ENCODE data around the gene PCSK4. TPM values are rescaled to one million over a fixed set of nuclear protein-coding genes. Genes with fewer than 3 reads are reported as not detected.
A peak's percentile ranks its signal among the peaks of the same experiment; 100 is the strongest.
"Not testable (repeated sequence)": the region's sequence is repeated elsewhere in the genome, so short reads cannot be mapped to it uniquely, and the experiment has no call there.

The PCSK4 gene
- total RNA-seq, 1 experiment from 2014 or later: 3.4 TPM

- Mint-ChIP-seq H3K27ac (ENCODE audit: low read depth, unreplicated experiment) (no peak overlapping the region), H3K4me1 (ENCODE audit: insufficient read depth, unreplicated experiment) (peaks cover 6% of the 10 kb centered on the region), H3K27me3 (ENCODE audit: insufficient read depth, unreplicated experiment) (no peaks in the 10 kb centered on the region), H3K4me3 (ENCODE audit: unreplicated experiment) (no peak overlapping the region), H3K9me3 (ENCODE audit: unreplicated experiment) (no peaks in the 10 kb centered on the region), H3K36me3 (ENCODE audit: insufficient read depth, unreplicated experiment) (peaks cover 10% of the 10 kb centered on the region)
- no peak for DNase-seq (ENCODE audit: unreplicated experiment)
- intact Hi-C loops (cut with micrococcal nuclease): no loop called here
- BruUV-seq (replicated peaks): no TSS peak
- TF ChIP-seq, protein P1, sequence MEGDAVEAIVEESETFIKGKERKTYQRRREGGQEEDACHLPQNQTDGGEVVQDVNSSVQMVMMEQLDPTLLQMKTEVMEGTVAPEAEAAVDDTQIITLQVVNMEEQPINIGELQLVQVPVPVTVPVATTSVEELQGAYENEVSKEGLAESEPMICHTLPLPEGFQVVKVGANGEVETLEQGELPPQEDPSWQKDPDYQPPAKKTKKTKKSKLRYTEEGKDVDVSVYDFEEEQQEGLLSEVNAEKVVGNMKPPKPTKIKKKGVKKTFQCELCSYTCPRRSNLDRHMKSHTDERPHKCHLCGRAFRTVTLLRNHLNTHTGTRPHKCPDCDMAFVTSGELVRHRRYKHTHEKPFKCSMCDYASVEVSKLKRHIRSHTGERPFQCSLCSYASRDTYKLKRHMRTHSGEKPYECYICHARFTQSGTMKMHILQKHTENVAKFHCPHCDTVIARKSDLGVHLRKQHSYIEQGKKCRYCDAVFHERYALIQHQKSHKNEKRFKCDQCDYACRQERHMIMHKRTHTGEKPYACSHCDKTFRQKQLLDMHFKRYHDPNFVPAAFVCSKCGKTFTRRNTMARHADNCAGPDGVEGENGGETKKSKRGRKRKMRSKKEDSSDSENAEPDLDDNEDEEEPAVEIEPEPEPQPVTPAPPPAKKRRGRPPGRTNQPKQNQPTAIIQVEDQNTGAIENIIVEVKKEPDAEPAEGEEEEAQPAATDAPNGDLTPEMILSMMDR (IDR thresholded peaks at IDR 0.05; ENCODE audit: unreplicated experiment): no peak
- POLR2A ChIA-PET: no interaction called here
- CTCF ChIA-PET: interaction anchor here (0.5 kb wide), 1 partner anchor 17 kb away, joined by 3 read pairs; no protein-coding TSS in a partner anchor
These were observed 7.6 kb downstream of the PCSK4 start for GRCh38 chr19:1482361-1483130.

DNA sequence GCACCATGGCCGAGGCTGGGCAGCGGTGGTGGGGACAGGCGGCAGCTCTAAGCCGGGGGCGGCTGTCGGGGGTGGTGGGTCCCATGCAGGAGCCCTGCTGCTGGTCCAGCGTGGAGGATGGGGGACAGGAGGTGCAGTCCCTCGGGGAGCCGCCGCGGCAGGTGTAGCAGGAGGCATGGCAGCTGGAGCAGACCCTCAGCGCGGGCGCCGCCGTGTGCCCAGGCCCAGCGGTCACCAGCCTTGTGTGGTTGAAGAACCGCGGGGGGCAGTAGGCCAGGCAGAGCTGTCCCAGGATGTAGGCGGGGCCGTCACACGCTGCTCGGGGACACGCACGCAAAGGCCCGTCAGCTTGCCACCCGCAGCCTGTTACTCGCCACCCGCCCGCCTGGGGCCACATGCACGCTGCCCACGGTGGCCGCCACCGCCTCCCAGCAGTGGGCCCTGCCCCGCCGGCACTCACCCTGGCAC, 8.2 kb downstream of the PCSK4 start:
- DNase-seq (ENCODE audit: unreplicated experiment): no peak
- BruUV-seq (replicated peaks): no TSS peak

GRCh38 chr19:1481224-1481892, 8.8 kb downstream of the PCSK4 start:
- TF ChIP-seq, protein P1 (IDR thresholded peaks at IDR 0.05; ENCODE audit: unreplicated experiment): no peak
- no TSS peak for BruUV-seq (replicated peaks)
- H3K36me3 Mint-ChIP-seq (ENCODE audit: insufficient read depth, unreplicated experiment): peaks cover 21% of the 10 kb centered on the region

More for the DNA sequence above, 8.2 kb downstream of the PCSK4 start:
- no peaks in the 10 kb centered on the region for H3K9me3 Mint-ChIP-seq (ENCODE audit: unreplicated experiment)
- ChIA-PET CTCF (interaction anchor here (0.5 kb wide), 1 partner anchor 17 kb away, joined by 3 read pairs; no protein-coding TSS in a partner anchor), POLR2A (no interaction called here)
- no peak overlapping the region for H3K27ac Mint-ChIP-seq (ENCODE audit: low read depth, unreplicated experiment)
- H3K27me3 Mint-ChIP-seq (ENCODE audit: insufficient read depth, unreplicated experiment): no peaks in the 10 kb centered on the region
- no peak overlapping the region for H3K4me3 Mint-ChIP-seq (ENCODE audit: unreplicated experiment)
- H3K36me3 Mint-ChIP-seq (ENCODE audit: insufficient read depth, unreplicated experiment): peaks cover 16% of the 10 kb centered on the region
- peaks cover 10% of the 10 kb centered on the region for H3K4me1 Mint-ChIP-seq (ENCODE audit: insufficient read depth, unreplicated experiment)
- intact Hi-C loops (cut with micrococcal nuclease): no loop called here
- TF ChIP-seq, protein P1 (IDR thresholded peaks at IDR 0.05; ENCODE audit: unreplicated experiment): no peak

DNA sequence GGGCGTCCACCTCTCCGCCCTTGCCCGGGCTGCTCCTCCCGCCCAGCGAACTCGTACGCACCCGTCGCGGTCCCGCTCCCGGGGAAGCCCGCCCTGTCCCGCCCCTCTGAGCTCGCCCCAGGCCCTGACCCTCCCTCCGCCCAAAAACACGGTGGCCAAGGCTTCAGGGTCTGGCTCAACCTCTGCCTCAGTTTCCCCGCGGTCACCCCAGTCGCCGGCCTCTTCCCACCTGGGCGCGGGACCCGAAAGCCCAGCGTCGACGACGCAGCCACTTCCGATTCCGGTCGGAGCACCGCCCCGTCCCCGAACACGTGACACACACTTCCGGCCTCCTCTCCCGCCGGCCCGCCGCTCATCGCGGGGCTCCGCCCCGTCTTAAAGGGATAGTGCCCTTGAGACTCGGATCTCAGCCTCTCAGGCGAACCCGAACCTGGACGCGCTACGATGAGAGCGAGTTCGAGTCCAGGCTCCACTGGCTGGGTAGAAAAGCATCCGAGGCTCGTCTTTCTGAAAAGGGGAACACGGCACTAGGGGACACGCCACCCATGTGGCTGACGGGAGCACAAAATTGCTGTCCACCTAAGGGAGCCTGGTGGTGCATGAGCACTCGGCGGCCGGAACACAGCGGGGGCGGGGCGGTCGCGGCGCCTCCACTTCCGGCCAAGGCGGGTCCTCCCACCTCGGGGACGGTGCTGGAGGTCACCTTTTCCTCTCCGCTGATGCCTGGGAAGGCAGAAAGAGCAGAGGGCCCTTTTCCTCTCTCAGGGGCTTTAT, 11.0 kb downstream of the PCSK4 start, which contains the start of gene C19orf25:
TSS of gene C19orf25 (minus strand) at position 282 of the 774 bp plus-strand sequence. CDS start 312 bp downstream, outside the sequence.
- peaks cover 10% of the 10 kb centered on the region for H3K4me1 Mint-ChIP-seq (ENCODE audit: insufficient read depth, unreplicated experiment)
- peak within 1 kb of the TSS; percentile 95 for H3K4me3 Mint-ChIP-seq (ENCODE audit: unreplicated experiment)
- H3K9me3 Mint-ChIP-seq (ENCODE audit: unreplicated experiment): no peaks in the 10 kb centered on the region
- intact Hi-C loops (cut with micrococcal nuclease): no loop called here
- POLR2A ChIA-PET: interaction anchor here (0.6 to 1.7 kb wide), 4 partner anchors 12 to 74 kb away, joined by 3 to 5 read pairs (median 3); partner anchors contain the start of gene REEP6
- BruUV-seq (replicated peaks): no TSS peak
- peak within 1 kb of the TSS; percentile 99 for H3K27ac Mint-ChIP-seq (ENCODE audit: low read depth, unreplicated experiment)
- H3K36me3 Mint-ChIP-seq (ENCODE audit: insufficient read depth, unreplicated experiment): peaks cover 34% of the 10 kb centered on the region
- H3K27me3 Mint-ChIP-seq (ENCODE audit: insufficient read depth, unreplicated experiment): no peaks in the 10 kb centered on the region
- CTCF ChIA-PET: no interaction called here
- TF ChIP-seq, protein P1 (IDR thresholded peaks at IDR 0.05; ENCODE audit: unreplicated experiment): no peak
- DNase-seq (ENCODE audit: unreplicated experiment): peak; percentile 96

More at GRCh38 chr19:1481224-1481892, 8.8 kb downstream of the PCSK4 start:
- CTCF ChIA-PET: no interaction called here
- H3K4me3 Mint-ChIP-seq (ENCODE audit: unreplicated experiment): no peak overlapping the region
- no peaks in the 10 kb centered on the region for H3K9me3 Mint-ChIP-seq (ENCODE audit: unreplicated experiment)
- DNase-seq (ENCODE audit: unreplicated experiment): no peak
- intact Hi-C loops (cut with micrococcal nuclease): no loop called here
- peaks cover 10% of the 10 kb centered on the region for H3K4me1 Mint-ChIP-seq (ENCODE audit: insufficient read depth, unreplicated experiment)
- H3K27ac Mint-ChIP-seq (ENCODE audit: low read depth, unreplicated experiment): no peak overlapping the region
- POLR2A ChIA-PET: no interaction called here
- no peaks in the 10 kb centered on the region for H3K27me3 Mint-ChIP-seq (ENCODE audit: insufficient read depth, unreplicated experiment)

DNA sequence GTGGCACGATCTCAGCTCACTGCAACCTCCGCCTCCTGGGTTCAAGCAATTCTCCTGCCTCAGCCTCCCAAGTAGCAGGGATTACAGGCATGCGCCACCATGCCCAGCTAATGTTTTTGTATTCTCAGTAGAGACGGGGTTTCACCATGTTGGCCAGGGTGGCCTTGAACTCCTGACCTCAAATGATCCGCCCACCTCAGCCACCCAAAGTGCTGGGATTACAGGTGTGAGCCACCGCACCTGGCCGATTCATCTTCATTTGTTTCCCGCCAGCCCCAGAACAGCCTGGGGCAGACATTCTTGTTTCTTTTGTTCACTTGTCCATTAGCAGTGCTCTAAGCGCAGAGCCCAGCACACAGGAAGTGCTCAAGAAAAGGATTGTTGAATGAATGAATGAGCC, 13.1 kb downstream of the PCSK4 start:
- ChIA-PET CTCF (interaction anchor here (1.6 kb wide), 1 partner anchor 19 kb away, joined by 8 read pairs; no protein-coding TSS in a partner anchor), POLR2A (interaction anchor here (1.1 kb wide), 1 partner anchor 23 kb away, joined by 7 read pairs; no protein-coding TSS in a partner anchor)
- not testable (repeated sequence) for H3K27ac Mint-ChIP-seq (ENCODE audit: low read depth, unreplicated experiment)

More for the DNA sequence above, 13.1 kb downstream of the PCSK4 start:
- peak overlapping the region; percentile 95 for H3K4me3 Mint-ChIP-seq (ENCODE audit: unreplicated experiment)
- intact Hi-C loops (cut with micrococcal nuclease); H3K27me3 Mint-ChIP-seq (ENCODE audit: insufficient read depth, unreplicated experiment); BruUV-seq (replicated peaks); H3K4me1 Mint-ChIP-seq (ENCODE audit: insufficient read depth, unreplicated experiment); H3K9me3 Mint-ChIP-seq (ENCODE audit: unreplicated experiment); DNase-seq (ENCODE audit: unreplicated experiment): not testable (repeated sequence)
- peaks cover 40% of the 10 kb centered on the region for H3K36me3 Mint-ChIP-seq (ENCODE audit: insufficient read depth, unreplicated experiment)

All from MCF 10A (cell line).